Liver (tissue), 3 donors: ENCODE measurements around the gene PLA2G2F.

Source experiments
- JUND ChIP-seq, 2 donors: IDR thresholded peaks; 2 replicates each; pipeline ENCODE4 v1.6.1; 2016; ENCODE audit warnings: antibody characterized with exemption in 2 of 2
- TF ChIP-seq, protein P1 (sequence below): fragments of 150-350 bp; IDR thresholded peaks from 2 replicates; pipeline ENCODE4 v1.5.1; 2017; ENCODE audit warnings: improper control_type of control experiment, low read depth, low read length; ENCODE audit not compliant: missing input control
- donor health status: healthy.
- donor health status: healthy.

DNA sequence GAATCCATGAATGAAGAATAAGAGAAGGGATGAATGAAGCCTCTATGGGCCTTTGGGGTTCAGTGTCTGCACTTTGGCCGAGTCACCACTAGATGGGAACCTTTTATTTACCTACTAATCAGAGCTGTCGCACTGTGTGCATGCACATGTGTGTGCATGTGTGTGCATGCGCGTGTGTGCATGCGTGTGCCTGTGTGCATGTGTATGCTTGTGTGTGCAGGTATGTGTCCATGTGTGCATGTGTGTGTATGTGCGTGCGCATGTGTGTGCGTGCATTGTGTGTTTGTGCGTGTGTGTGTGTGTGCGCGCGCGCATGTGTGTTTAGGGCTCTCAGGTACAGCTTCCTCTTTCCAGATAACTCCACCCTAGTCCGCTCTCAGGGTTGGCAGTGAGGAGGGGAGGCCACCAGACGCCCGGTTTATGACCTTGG, 26.4 kb downstream of the PLA2G2F start:
- TF ChIP-seq, protein P1, sequence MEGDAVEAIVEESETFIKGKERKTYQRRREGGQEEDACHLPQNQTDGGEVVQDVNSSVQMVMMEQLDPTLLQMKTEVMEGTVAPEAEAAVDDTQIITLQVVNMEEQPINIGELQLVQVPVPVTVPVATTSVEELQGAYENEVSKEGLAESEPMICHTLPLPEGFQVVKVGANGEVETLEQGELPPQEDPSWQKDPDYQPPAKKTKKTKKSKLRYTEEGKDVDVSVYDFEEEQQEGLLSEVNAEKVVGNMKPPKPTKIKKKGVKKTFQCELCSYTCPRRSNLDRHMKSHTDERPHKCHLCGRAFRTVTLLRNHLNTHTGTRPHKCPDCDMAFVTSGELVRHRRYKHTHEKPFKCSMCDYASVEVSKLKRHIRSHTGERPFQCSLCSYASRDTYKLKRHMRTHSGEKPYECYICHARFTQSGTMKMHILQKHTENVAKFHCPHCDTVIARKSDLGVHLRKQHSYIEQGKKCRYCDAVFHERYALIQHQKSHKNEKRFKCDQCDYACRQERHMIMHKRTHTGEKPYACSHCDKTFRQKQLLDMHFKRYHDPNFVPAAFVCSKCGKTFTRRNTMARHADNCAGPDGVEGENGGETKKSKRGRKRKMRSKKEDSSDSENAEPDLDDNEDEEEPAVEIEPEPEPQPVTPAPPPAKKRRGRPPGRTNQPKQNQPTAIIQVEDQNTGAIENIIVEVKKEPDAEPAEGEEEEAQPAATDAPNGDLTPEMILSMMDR, result peak; percentile 47
- TF ChIP-seq JUND (IDR thresholded peaks at IDR 0.05), result no peak
